GM19468 (cell line): ENCODE data around the gene DPPA4.
"Not testable (repeated sequence)": the region's sequence is repeated elsewhere in the genome, so short reads cannot be mapped to it uniquely, and the experiment has no call there.

Experiments used
- ATAC-seq: cut with Tn5 transposase; IDR thresholded peaks from one replicate; pipeline ENCODE4 v1.9.1; 2021; ENCODE audit warnings: mild to moderate bottlenecking, moderate library complexity, moderate number of reproducible peaks; ENCODE audit not compliant: unreplicated experiment; ENCODE audit errors: extremely low read depth

The DPPA4 gene

GRCh38 chr3:109337393-109337792 lies at the start of gene DPPA4:
DPPA4 (minus strand) TSS chr3:109337546; CDS start chr3:109337517, 29 bp downstream.
- no peak for ATAC-seq

GRCh38 chr3:109385442-109386318 lies 48.3 kb upstream of the DPPA4 start:
- no peak for ATAC-seq

DNA sequence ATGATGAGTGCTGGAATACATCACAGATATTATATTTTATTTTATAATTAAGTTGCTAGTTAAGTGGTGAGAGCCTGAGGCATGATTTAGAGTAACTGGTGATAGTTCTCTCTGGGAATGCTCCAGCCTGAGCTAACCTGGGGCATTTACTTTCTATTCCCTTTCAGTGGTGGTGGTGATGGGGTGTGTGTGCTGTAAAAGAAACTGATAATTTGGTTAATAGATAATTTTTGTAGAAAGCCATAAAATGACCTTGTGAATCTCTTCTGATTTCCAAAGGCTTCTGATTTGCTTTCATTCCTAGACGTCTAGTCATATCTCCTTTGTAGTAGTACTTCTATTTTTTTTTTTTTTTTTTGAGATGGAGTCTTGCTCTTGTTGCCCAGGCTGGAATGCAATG lies 46.8 kb upstream of the DPPA4 start:
- no peak for ATAC-seq

DNA sequence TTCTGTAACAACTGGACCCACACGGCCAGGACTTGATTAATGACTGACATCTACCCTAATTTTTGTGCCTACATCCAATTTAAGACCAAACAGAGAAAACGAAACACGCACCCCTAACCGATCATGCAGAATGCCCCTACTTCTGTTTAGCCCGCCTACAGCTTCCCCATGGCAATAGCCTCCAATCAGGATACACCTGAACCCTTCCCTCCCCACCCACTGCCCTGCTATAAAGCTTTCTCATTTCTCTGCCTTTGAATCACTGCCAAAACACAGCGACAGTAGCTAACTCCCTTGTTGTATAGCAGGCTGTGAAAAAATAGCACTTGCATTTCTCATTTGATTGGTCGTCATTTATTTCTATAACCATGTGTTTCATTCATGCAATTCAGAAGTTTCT lies 45.2 kb upstream of the DPPA4 start:
- ATAC-seq = no peak

GRCh38 chr3:109375975-109376374 lies 38.6 kb upstream of the DPPA4 start:
- no peak for ATAC-seq

DNA sequence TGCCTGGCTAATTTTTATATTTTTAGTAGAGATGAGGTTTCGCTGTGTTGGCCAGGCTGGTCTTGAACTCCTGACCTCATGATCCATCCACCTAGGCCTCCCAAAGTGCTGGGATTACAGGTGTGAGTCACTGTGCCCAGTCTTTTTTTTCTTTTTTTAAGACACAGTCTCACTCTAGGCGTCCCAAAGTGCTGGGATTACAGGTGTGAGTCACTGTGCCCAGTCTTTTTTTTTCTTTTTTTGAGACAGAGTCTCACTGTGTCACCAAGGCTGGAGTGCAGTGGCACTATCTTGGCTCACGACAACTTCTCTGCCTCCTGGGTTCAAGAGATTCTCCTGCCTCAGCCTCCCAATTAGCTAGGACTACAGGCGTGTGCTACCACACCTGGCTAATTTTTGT lies 37.1 kb upstream of the DPPA4 start:
- not testable (repeated sequence) for ATAC-seq

DNA sequence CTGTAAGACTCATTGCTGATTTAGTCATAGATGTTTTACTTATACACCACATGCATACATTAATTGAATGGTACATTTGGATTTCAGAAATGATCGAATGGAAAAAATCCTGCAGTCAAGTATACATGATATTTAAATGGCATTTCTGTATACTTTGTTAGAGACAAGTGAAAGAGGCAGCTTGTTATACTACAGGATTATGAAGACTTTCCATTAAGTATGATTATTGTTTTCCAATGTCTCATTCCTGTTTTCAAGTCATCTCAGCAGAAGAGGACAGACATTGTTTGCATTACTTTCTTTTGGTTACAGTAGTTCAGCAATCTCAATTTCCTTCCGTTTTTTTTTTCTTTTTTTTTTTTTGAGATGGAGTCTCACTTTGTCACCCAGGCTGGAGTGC lies 36.6 kb upstream of the DPPA4 start:
- ATAC-seq = no peak

DNA sequence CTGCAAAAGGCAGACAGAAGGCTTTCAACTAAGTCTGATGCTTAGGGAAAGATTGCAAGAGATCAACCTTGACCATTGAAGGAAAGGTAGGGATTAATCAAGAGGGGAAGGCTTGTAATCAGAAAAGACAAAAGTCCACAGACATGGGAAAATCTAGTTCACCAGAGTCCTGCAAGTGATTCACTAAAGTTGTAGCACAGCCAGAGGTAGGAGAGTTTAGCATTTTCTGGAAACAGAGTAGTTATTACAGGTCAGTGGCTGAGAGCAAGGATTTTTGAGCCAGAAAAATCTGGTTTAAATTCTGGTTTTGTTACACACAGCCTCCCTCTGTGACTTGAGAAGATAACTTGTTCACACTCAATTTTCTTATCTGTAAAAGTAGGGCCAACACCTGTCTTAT lies 35.3 kb upstream of the DPPA4 start:
- no peak for ATAC-seq

DNA sequence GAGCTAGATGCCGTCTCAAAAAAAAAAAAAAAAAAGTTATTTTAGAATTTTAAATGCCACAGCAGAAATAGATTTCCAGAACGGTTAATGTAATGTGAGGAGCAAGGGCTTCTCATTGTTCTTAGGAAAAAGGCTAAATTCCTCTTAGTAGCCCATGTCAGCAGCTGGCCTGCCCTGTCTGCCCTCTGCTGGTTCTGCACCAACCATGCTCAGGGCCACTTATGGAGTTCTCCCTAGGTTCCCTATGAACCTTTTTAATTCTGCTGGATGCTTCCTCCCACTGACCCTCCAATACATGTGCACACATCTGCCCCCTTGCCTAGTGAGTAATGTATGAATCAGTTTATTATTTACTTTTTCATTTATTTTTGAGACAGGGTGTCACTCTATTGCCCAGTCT lies 32.2 kb upstream of the DPPA4 start:
- ATAC-seq = no peak

DNA sequence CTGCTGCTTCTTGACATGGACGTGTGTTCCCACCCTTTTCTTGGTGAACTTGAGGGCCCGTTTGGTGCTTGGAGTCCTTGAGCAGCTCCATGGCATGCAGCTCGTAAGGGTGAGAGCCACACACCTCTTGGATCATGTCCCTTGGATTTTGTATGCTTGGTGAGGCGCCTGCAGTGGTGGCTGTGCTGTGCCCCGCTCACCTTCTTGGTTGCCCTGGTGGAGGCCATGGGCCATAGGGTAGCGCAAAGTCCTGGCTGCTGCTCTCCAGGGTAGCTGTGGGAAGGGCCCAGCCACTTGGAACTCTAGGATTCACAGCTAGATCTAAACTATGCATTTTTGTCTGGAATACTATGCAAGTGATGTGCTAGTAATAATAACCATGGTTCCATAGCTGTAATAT lies 26.7 kb upstream of the DPPA4 start:
- ATAC-seq = no peak

- no peak for ATAC-seq
These were observed 26.3 kb upstream of the DPPA4 start for GRCh38 chr3:109363634-109364033.

DNA sequence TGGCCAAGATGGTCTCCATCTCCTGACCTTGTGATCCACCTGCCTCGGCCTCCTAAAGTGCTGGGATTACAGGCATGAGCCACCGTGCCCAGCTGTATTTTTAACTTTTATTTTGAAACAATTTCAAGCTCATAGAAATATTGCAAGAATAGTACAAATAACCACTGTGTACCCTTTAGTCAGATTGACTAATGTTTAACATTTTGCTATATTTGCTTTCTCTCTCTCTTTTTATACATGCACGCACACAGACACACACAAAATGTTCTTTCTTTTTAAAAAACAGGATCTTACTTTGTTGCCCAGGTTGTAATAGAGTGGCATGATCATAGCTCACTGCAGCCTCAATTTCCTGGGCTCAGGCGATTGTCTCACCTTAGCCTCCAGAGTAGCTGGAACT lies 25.5 kb upstream of the DPPA4 start:
- ATAC-seq = no peak

DNA sequence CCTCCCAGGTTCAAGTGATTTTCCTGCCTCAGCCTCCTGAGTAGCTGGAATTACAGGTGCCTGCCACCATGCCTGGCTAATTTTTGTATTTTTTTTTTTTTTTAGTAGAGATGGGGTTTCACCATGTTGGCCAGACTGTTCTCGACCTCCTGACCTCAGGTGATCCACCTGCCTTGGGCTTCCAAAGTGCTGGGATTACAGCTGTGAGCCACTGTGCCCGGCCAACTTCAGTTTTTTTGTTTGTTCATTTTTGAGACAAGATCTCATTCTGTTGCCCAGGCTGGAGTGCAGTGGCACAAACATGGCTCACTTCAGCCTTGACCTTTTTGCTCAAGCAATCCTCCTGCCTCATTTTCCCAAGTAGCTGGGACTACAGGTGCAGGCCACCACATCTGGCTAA lies 21.5 kb upstream of the DPPA4 start:
- not testable (repeated sequence) for ATAC-seq

GRCh38 chr3:109356442-109357155 lies 19.3 kb upstream of the DPPA4 start:
- ATAC-seq = no peak

GRCh38 chr3:109355625-109356441 lies 18.5 kb upstream of the DPPA4 start:
- ATAC-seq = no peak

DNA sequence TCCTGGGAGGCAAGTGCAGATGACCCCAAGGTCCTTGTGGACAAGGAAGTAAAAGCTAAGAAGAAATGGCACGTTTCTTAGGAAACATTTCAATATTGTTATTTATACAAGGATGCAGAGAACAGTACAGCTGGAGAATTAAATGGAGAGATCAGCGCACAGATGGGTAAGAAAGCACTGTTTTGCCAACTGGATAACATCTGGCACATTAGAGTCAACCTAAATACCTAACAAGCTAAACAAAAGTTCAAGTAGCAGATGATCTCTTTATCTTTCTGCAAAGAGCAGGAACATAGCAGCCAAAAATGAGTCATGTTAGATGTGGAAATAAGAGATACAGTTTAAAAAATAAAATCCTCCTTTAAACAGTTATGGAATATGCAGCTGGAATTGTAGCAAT lies 15.7 kb upstream of the DPPA4 start:
- ATAC-seq = no peak

DNA sequence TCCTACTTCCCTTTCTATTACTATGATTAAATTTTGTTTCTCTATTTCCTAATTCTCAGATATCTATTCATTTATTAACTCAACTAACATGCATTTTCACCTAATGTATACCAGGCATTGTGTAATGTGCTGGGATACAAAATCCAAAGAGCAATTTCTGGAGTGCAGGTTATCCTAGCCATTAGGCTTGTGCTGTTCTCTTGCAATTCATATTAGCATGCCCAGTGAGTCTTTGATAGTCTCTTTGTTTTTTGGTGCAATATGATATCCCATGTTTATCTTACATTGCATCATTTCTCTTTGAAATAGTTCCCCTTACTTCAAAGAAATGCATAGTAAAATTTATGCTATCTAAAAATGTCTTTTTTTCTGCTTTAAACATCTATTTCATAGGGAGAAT lies 13.9 kb upstream of the DPPA4 start:
- ATAC-seq = no peak

DNA sequence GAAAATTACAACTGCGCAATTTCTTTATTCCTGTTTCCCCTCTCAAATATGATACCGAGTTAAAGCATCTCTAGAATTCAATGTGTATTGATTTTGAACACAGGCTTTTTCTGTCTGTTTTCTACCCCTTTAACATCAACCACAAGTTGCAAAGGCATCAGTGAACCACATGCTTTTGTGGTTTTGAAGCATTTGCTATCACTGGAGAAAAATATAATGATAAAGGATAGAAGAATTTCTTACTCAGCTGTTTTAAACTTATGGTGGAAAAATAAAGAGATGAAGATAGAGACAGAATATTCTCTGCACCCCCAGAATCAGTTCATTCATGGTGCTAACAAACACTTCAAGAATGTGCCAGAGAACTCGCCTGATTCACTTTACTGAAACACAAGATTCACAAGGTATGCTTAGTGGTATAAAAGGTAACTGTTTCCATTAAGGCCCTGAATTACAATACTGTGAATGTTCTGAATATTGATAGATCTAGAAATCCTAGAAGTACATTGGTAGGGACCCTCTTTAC lies 9.5 kb upstream of the DPPA4 start:
- ATAC-seq = no peak

- no peak for ATAC-seq
These were observed 8.8 kb upstream of the DPPA4 start for GRCh38 chr3:109346099-109346498.
